B cell (primary cell): ENCODE data around the gene MED9. TPM values are rescaled to one million over a fixed set of nuclear protein-coding genes. Genes with fewer than 3 reads are reported as not detected.

Experiments used
- ATAC-seq: fragments of 200-7000 bp; cut with Tn5 transposase; one replicate; pipeline ENCODE4 v1.10.0; 2021; ENCODE audit warnings: low read depth, mild to moderate bottlenecking, moderate number of reproducible peaks, moderate library complexity
- CTCF ChIA-PET: fragments of 350-600 bp; sonication (Branson Sonifier 250); formaldehyde crosslinking; loops from one replicate; lab custom pipeline; 2021; ENCODE audit warnings: antibody characterized with exemption, inconsistent platforms; lab: Charles Lee
- POLR2A ChIA-PET: fragments of 350-600 bp; sonication (Branson Sonifier 250); formaldehyde crosslinking; loops from one replicate; lab custom pipeline; 2021; ENCODE audit warnings: antibody characterized with exemption; lab: Charles Lee
- DNase-seq: peaks from one replicate; pipeline ENCODE4 v3.0.0; 2013
- H2AFZ ChIP-seq: 2 replicates; pipeline ENCODE4 v1.6.1; 2012; ENCODE audit warnings: mild to moderate bottlenecking, low read depth, low read length; ENCODE audit not compliant: insufficient read depth, poor library complexity, severe bottlenecking
- H3K27ac ChIP-seq, 2 donors: 1 replicate in 1 of 2; 2 replicates in 1 of 2; pipeline ENCODE4 v1.5.1; 2012 to 2013; ENCODE audit warnings: low read length in 2 of 2, mild to moderate bottlenecking in 2 of 2, moderate library complexity in 1 of 2
- H3K27me3 ChIP-seq, 4 experiments: fragments of 200-600 bp in 1 of 4; sonication (generic) in 1 of 4; replicated peaks in 1 of 4; 1 replicate in 2 of 4; 2 replicates in 2 of 4; pipeline versions ENCODE4 v1.6.1 to v1.7.0; 2013 to 2016; ENCODE audit warnings: low read length in 3 of 4, mild to moderate bottlenecking in 2 of 4, mixed read lengths in 1 of 4, moderate library complexity in 1 of 4; ENCODE audit not compliant: insufficient read depth in 4 of 4, control insufficient read depth in 3 of 4; ENCODE audit errors: control extremely low read depth in 1 of 4
- H3K36me3 ChIP-seq, 2 experiments: replicated peaks in 1 of 2; 1 replicate in 1 of 2; 2 replicates in 1 of 2; pipeline versions ENCODE4 v1.6.1 to v1.7.1; 2013; ENCODE audit warnings: low read length in 1 of 2; ENCODE audit not compliant: insufficient read depth in 2 of 2, control insufficient read depth in 1 of 2; ENCODE audit errors: control extremely low read depth in 1 of 2, extremely low read depth in 1 of 2
- H3K4me1 ChIP-seq, 2 donors: fragments of 200-600 bp in 1 of 2; sonication (generic) in 1 of 2; 1 replicate in 1 of 2; 2 replicates in 1 of 2; pipeline versions ENCODE4 v1.5.1 to v1.6.1; 2013 to 2017; ENCODE audit warnings: low read length in 2 of 2; ENCODE audit not compliant: control insufficient read depth in 2 of 2, insufficient read depth in 2 of 2
- H3K4me2 ChIP-seq: replicated peaks from 2 replicates; pipeline ENCODE3; 2012; ENCODE audit warnings: mild to moderate bottlenecking, low read depth, low read length; ENCODE audit not compliant: poor library complexity, severe bottlenecking
- H3K4me3 ChIP-seq, 5 experiments: fragments of 200-600 bp in 1 of 5; sonication (generic) in 1 of 5; 1 replicate in 3 of 5; 2 replicates in 2 of 5; pipeline versions ENCODE4 v1.5.1 to v1.7.0; 2011 to 2016; ENCODE audit warnings: low read length in 4 of 5, mild to moderate bottlenecking in 4 of 5, low read depth in 2 of 5, control low read depth in 1 of 5, moderate library complexity in 1 of 5; ENCODE audit not compliant: insufficient read depth in 1 of 5; ENCODE audit errors: control extremely low read depth in 1 of 5, extremely low read depth in 1 of 5
- H3K79me2 ChIP-seq: fragments of 200-600 bp; sonication (generic); one replicate; pipeline ENCODE4 v1.6.0; 2016; ENCODE audit warnings: low read length; ENCODE audit not compliant: control insufficient read depth, insufficient read depth
- H3K9ac ChIP-seq: fragments of 200-600 bp; sonication (generic); 2 replicates; pipeline ENCODE4 v1.6.1; 2017; ENCODE audit warnings: mild to moderate bottlenecking, low read length, moderate library complexity
- H3K9me3 ChIP-seq, 3 donors: one replicate each; pipeline versions ENCODE4 v1.6.1 to v1.7.1; 2013; ENCODE audit warnings: low read length in 2 of 3; ENCODE audit not compliant: control insufficient read depth in 2 of 3, insufficient read depth in 1 of 3; ENCODE audit errors: control extremely low read depth in 1 of 3
- H4K20me1 ChIP-seq: 2 replicates; pipeline ENCODE4 v1.6.0; 2012; ENCODE audit warnings: mild to moderate bottlenecking, low read length; ENCODE audit not compliant: insufficient read depth, control insufficient read depth, poor library complexity, severe bottlenecking
- H3K27ac Mint-ChIP-seq: one replicate; pipeline ENCODE4 v1.8.0; 2021; ENCODE audit warnings: mixed read lengths
- H3K27me3 Mint-ChIP-seq: one replicate; pipeline ENCODE4 v1.8.0; 2021; ENCODE audit warnings: mixed read lengths
- H3K4me1 Mint-ChIP-seq: one replicate; pipeline ENCODE4 v1.8.0; 2021; ENCODE audit warnings: mixed read lengths
- H3K4me3 Mint-ChIP-seq: one replicate; pipeline ENCODE4 v1.8.0; 2021; ENCODE audit warnings: mixed read lengths
- H3K9me3 Mint-ChIP-seq: one replicate; pipeline ENCODE4 v1.8.0; 2022; ENCODE audit warnings: mixed read lengths; ENCODE audit not compliant: insufficient read depth
- EZH2 ChIP-seq: IDR thresholded peaks from 2 replicates; pipeline ENCODE4 v1.6.1; 2012; ENCODE audit warnings: borderline replicate concordance, low read depth, mild to moderate bottlenecking, moderate library complexity, low read length; ENCODE audit not compliant: insufficient read depth, poor library complexity, severe bottlenecking
- WGBS: methylation state at CpG from one replicate; pipeline ENCODE4 v1.1.5; 2013; ENCODE audit warnings: missing lambda C conversion rate; ENCODE audit not compliant: insufficient coverage; 5-methylcytosine and 5-hydroxymethylcytosine counted together
- intact Hi-C: fragments of 100-400 bp; cut with micrococcal nuclease; formaldehyde crosslinking; loops from one replicate; pipeline ENCODE4 v1.10.0; 2022
- polyA plus RNA-seq: library from polyadenylated mRNA; depleted of rRNA; stranded (reverse); fragments of >200 nt; gene quantifications from 2 replicates; pipeline ENCODE4 v1.2.3, GENCODE V29; 2012
- total RNA-seq, 2 donors: library from RNA; stranded (reverse); fragments of 120-200 nt in 1 of 2; gene quantifications; 1 replicate in 1 of 2; 2 replicates in 1 of 2; pipeline versions ENCODE4 v1.2.3 to v1.2.4, GENCODE V29; 2013 to 2022
- TF ChIP-seq, protein P1 (sequence below): fragments of 200-600 bp; IDR thresholded peaks from one replicate; pipeline ENCODE4 v1.8.0; 2022; ENCODE audit warnings: antibody characterized with exemption, mild to moderate bottlenecking

The MED9 gene
- total and polyA plus RNA-seq, 2 donors (not counting 1 experiment from before 2014, with no cell fraction given): 11.6 to 18.9 TPM

DNA sequence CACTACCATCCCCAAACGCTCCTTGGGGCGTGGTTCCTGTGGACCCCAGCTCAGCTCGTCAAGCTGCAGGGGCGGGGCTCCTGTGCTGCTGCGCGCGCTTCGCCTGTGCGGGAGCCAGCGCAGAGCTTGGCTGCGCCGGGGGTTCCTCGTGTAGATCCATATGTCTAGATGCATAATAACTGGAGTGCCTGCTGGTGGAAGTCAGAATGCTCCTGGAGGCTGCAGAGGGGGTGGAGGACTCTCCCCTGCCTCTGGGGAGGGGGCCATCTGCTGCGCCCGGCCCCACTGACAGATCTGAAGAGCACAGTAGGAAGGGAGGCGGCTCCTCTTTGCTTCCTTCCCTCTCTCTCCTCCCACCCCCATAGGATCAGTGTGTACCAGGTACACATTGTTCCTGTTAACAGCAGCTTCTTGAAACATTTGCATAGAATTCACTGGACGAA is 14.8 kb downstream of the MED9 start:
- Mint-ChIP-seq H3K27ac (no peak overlapping the region), H3K4me3 (no peak overlapping the region), H3K4me1 (peaks cover 21% of the 10 kb centered on the region), H3K9me3 (no peaks in the 10 kb centered on the region), H3K27me3 (peaks cover 5% of the 10 kb centered on the region)
- peaks cover 0 to 5% (median 0%) of the 10 kb centered on the region in 3 donors for H3K9me3 ChIP-seq
- peaks cover 0 to 26% of the 10 kb centered on the region in 2 experiments for H3K36me3 ChIP-seq
- DNase-seq (no peak), ATAC-seq (no peak)
- H3K9ac ChIP-seq: no peak overlapping the region
- no peaks in the 10 kb centered on the region for H3K79me2 ChIP-seq
- CTCF ChIA-PET: interaction anchor here (0.5 to 1.7 kb wide), 2 partner anchors 150 to 176 kb away, joined by 3 to 15 read pairs; no protein-coding TSS in a partner anchor
- no peak for TF ChIP-seq EZH2
- TF ChIP-seq, protein P1, sequence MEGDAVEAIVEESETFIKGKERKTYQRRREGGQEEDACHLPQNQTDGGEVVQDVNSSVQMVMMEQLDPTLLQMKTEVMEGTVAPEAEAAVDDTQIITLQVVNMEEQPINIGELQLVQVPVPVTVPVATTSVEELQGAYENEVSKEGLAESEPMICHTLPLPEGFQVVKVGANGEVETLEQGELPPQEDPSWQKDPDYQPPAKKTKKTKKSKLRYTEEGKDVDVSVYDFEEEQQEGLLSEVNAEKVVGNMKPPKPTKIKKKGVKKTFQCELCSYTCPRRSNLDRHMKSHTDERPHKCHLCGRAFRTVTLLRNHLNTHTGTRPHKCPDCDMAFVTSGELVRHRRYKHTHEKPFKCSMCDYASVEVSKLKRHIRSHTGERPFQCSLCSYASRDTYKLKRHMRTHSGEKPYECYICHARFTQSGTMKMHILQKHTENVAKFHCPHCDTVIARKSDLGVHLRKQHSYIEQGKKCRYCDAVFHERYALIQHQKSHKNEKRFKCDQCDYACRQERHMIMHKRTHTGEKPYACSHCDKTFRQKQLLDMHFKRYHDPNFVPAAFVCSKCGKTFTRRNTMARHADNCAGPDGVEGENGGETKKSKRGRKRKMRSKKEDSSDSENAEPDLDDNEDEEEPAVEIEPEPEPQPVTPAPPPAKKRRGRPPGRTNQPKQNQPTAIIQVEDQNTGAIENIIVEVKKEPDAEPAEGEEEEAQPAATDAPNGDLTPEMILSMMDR: no peak
- no peak overlapping the region for H3K4me3 ChIP-seq
- H2AFZ ChIP-seq: no peak overlapping the region
- peaks cover 17 to 18% of the 10 kb centered on the region in 2 donors for H3K4me1 ChIP-seq
- H3K27me3 ChIP-seq: peaks cover 0 to 17% (median 5%) of the 10 kb centered on the region in 4 experiments
- no peak overlapping the region for H3K27ac ChIP-seq
- no peak overlapping the region for H3K4me2 ChIP-seq
- H4K20me1 ChIP-seq: peaks cover 8% of the 10 kb centered on the region
- 40% methylated on average over 5 of the region's 17 CpGs for WGBS
- POLR2A ChIA-PET: no interaction called here
- intact Hi-C loops: no loop called here

DNA sequence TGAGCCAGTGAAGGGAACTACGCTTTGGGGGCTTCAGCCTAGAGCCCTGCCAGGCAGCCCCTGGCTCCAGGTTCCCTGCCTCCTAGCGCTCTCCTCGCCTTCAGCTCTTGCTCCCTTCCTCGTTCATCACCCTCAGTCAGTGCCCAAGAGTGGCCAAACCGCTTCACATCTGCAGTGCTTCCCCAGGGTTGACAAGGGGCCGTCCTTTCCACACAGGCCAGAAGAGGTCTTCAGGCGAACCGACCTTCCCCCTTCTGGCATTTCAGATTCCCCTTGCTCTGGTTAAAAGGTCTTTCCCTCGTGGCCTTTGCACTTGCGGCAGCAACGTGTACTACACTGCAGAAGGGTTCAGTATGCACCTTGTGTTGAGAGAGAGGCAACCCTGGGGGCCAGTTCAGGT is 15.3 kb downstream of the MED9 start:
- intact Hi-C loops: no loop called here

More for the DNA sequence above, 15.3 kb downstream of the MED9 start:
- H3K79me2 ChIP-seq: no peaks in the 10 kb centered on the region
- ATAC-seq (no peak), DNase-seq (no peak)
- H3K9ac ChIP-seq: no peak overlapping the region
- POLR2A ChIA-PET: no interaction called here
- H3K27ac ChIP-seq: no peak overlapping the region
- peaks cover 0 to 5% (median 0%) of the 10 kb centered on the region in 3 donors for H3K9me3 ChIP-seq
- TF ChIP-seq, protein P1: no peak
- TF ChIP-seq EZH2: no peak
- peaks cover 5% of the 10 kb centered on the region for H3K27me3 Mint-ChIP-seq
- CTCF ChIA-PET: no interaction called here
- no peak overlapping the region for H3K27ac Mint-ChIP-seq
- no peaks in the 10 kb centered on the region for H3K9me3 Mint-ChIP-seq
- H3K4me3 Mint-ChIP-seq: no peak overlapping the region
- peaks cover 20 to 21% of the 10 kb centered on the region in 2 donors for H3K4me1 ChIP-seq
- H3K27me3 ChIP-seq: peaks cover 0 to 19% (median 6%) of the 10 kb centered on the region in 4 experiments
- WGBS: 66% methylated on average over 10 of the region's 11 CpGs
- H2AFZ ChIP-seq: no peak overlapping the region
- peaks cover 8% of the 10 kb centered on the region for H4K20me1 ChIP-seq
- no peak overlapping the region for H3K4me2 ChIP-seq
- H3K4me1 Mint-ChIP-seq: peaks cover 22% of the 10 kb centered on the region
- peaks cover 0 to 26% of the 10 kb centered on the region in 2 experiments for H3K36me3 ChIP-seq
- H3K4me3 ChIP-seq: no peak overlapping the region
